Measurements from ENCODE around the gene GPR171.

Gene GPR171

DNA sequence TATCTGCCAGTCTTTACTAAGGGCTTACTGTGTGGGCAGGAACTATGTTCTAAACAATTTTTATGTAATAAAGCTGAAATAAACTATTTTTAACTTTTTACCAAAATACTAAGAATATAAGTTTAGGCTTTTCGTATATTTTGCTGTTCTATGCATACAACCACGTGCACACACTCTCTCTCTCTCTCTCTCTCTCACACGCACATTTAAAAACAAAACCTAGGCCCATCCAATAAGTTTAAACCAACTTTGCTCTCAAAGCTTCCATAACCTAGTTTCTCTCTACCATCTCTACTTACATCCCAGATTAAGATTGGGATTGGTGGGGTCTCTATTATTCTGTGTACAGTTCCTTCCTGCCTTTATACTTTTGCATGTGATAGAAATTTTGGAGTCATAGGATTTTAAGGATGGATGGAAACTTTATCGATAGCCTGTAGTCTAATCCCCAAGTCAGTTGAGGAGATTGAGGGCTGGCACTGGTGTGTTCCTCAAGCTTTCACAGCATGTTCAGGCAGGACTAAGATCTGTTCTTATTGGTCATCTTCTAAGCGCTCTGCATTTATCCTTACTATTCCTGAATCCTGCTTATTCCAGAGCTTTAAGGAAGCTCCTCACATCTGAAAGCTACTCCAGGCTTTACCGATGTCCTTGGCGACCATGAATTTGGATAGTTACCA, 1.8 kb downstream of the GPR171 start:
- no peak for TF ChIP-seq EZH2 (optimal IDR thresholded peaks at IDR 0.05; ENCODE audit: low read depth, low read length)
- TF ChIP-seq, protein P1, sequence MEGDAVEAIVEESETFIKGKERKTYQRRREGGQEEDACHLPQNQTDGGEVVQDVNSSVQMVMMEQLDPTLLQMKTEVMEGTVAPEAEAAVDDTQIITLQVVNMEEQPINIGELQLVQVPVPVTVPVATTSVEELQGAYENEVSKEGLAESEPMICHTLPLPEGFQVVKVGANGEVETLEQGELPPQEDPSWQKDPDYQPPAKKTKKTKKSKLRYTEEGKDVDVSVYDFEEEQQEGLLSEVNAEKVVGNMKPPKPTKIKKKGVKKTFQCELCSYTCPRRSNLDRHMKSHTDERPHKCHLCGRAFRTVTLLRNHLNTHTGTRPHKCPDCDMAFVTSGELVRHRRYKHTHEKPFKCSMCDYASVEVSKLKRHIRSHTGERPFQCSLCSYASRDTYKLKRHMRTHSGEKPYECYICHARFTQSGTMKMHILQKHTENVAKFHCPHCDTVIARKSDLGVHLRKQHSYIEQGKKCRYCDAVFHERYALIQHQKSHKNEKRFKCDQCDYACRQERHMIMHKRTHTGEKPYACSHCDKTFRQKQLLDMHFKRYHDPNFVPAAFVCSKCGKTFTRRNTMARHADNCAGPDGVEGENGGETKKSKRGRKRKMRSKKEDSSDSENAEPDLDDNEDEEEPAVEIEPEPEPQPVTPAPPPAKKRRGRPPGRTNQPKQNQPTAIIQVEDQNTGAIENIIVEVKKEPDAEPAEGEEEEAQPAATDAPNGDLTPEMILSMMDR (IDR thresholded peaks at IDR 0.05; ENCODE audit: low read length), result no peak
- no peak for TF ChIP-seq EZH2phosphoT487 (IDR thresholded peaks at IDR 0.05; ENCODE audit: low read length)
- H3K4me2 ChIP-seq (ENCODE audit: low read depth, low read length), result no peak overlapping the region

GRCh38 chr3:151200586-151200985, 2.4 kb downstream of the GPR171 start:
- no peaks in the 10 kb centered on the region for H3K27me3 ChIP-seq (replicated peaks; ENCODE audit: insufficient read depth, low read length)
- H3K4me1 ChIP-seq (ENCODE audit: low read length), result peaks cover 7% of the 10 kb centered on the region; the same call in 1 of the 2 replicates
- TF ChIP-seq EZH2 (optimal IDR thresholded peaks at IDR 0.05; ENCODE audit: low read depth, low read length) (no peak), EZH2phosphoT487 (IDR thresholded peaks at IDR 0.05; ENCODE audit: low read length) (no peak)
- TF ChIP-seq, protein P1 (IDR thresholded peaks at IDR 0.05; ENCODE audit: low read length), result no peak

More for the DNA sequence above, 1.8 kb downstream of the GPR171 start:
- no peaks in the 10 kb centered on the region for H3K36me3 ChIP-seq (replicated peaks; ENCODE audit: insufficient read depth, low read length)
- no peaks in the 10 kb centered on the region for H3K9me3 ChIP-seq (replicated peaks; ENCODE audit: insufficient read depth, low read length)
- H3K27me3 ChIP-seq (replicated peaks; ENCODE audit: insufficient read depth, low read length), result no peaks in the 10 kb centered on the region
- no peaks in the 10 kb centered on the region for H3K79me2 ChIP-seq (ENCODE audit: low read length)
- H3K9me2 ChIP-seq (replicated peaks; ENCODE audit: insufficient read depth, low read length), result no peaks in the 10 kb centered on the region
- H2AFZ ChIP-seq (ENCODE audit: low read length), result no peak overlapping the region
- no peak overlapping the region for H3K9ac ChIP-seq (ENCODE audit: low read length)
- H4K20me1 ChIP-seq (ENCODE audit: insufficient read depth, low read length), result no peaks in the 10 kb centered on the region
- H3K4me3 ChIP-seq (ENCODE audit: low read length), result no peak overlapping the region
- no peak for DNase-seq
- no peak overlapping the region for H3K27ac ChIP-seq (ENCODE audit: low read length)
- peaks cover 7% of the 10 kb centered on the region; the same call in 1 of the 2 replicates for H3K4me1 ChIP-seq (ENCODE audit: low read length)
- peaks cover 5% of the 10 kb centered on the region; the same call in 1 of the 2 replicates for H3F3A ChIP-seq (ENCODE audit: insufficient read depth, low read length)

DNA sequence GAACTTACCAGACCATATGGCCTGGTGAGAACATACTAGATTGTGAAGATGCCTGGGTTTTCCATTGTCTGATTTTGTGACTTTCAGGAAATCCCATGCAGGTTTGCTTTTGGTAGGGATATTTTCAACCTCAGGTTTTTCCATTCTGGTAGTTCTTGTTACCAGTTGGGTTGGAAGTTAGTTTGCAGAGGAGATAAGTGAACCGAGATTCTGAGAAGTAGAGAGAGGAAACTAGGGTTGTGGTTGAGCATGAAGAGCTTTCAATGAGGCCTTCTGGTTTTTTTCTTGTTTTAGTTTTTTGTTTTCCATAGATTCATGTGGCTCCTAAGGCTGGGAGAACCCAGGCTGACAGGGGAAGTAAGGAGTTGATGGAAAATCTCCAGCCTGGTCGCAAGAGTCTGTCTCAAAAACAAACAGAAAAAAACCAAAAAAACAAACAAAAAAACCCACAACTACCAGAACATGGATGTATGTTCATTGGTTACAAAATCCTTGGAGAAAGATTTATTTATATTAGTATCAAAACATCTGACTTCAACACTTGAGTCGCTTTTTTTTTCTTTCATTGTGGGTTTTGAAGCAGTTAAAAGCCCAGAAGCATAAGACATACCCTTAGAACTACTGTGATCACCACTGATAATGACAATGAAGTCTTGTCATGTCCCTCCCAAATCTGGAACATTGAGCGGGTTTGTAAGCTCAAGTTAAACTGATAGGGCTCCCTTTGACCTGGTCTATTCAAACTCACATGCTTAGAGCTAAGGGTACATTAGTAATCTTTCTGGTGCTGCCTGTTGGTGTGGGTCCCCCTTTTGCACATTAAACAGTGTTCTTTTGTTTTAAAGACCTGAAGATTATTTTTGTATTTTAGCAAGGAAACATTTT, 3.2 kb downstream of the GPR171 start:
- peaks cover 7% of the 10 kb centered on the region; the same call in 1 of the 2 replicates for H3K4me1 ChIP-seq (ENCODE audit: low read length)
- DNase-seq, result no peak
- H4K20me1 ChIP-seq (ENCODE audit: insufficient read depth, low read length), result no peaks in the 10 kb centered on the region
- H3K27me3 ChIP-seq (replicated peaks; ENCODE audit: insufficient read depth, low read length), result no peaks in the 10 kb centered on the region
- H2AFZ ChIP-seq (ENCODE audit: low read length), result no peak overlapping the region
- H3F3A ChIP-seq (ENCODE audit: insufficient read depth, low read length), result peaks cover 5% of the 10 kb centered on the region; the same call in 1 of the 2 replicates
- H3K9me3 ChIP-seq (replicated peaks; ENCODE audit: insufficient read depth, low read length), result no peaks in the 10 kb centered on the region
- H3K36me3 ChIP-seq (replicated peaks; ENCODE audit: insufficient read depth, low read length), result no peaks in the 10 kb centered on the region
- no peaks in the 10 kb centered on the region for H3K79me2 ChIP-seq (ENCODE audit: low read length)
- TF ChIP-seq, protein P1 (IDR thresholded peaks at IDR 0.05; ENCODE audit: low read length), result no peak
- TF ChIP-seq EZH2phosphoT487 (IDR thresholded peaks at IDR 0.05; ENCODE audit: low read length), result no peak
- no peak for TF ChIP-seq EZH2 (optimal IDR thresholded peaks at IDR 0.05; ENCODE audit: low read depth, low read length)
- no peak overlapping the region for H3K4me2 ChIP-seq (ENCODE audit: low read depth, low read length)
- H3K9ac ChIP-seq (ENCODE audit: low read length), result no peak overlapping the region
- no peaks in the 10 kb centered on the region for H3K9me2 ChIP-seq (replicated peaks; ENCODE audit: insufficient read depth, low read length)
- H3K4me3 ChIP-seq (ENCODE audit: low read length), result no peak overlapping the region
- H3K27ac ChIP-seq (ENCODE audit: low read length), result no peak overlapping the region

More at GRCh38 chr3:151200586-151200985, 2.4 kb downstream of the GPR171 start:
- no peak for DNase-seq
- Histone ChIP-seq H2AFZ (ENCODE audit: low read length) (no peak overlapping the region), H3K9me3 (replicated peaks; ENCODE audit: insufficient read depth, low read length) (no peaks in the 10 kb centered on the region), H4K20me1 (ENCODE audit: insufficient read depth, low read length) (no peaks in the 10 kb centered on the region), H3F3A (ENCODE audit: insufficient read depth, low read length) (peaks cover 5% of the 10 kb centered on the region; the same call in 1 of the 2 replicates), H3K4me2 (ENCODE audit: low read depth, low read length) (no peak overlapping the region), H3K27ac (ENCODE audit: low read length) (no peak overlapping the region), H3K4me3 (ENCODE audit: low read length) (no peak overlapping the region), H3K79me2 (ENCODE audit: low read length) (no peaks in the 10 kb centered on the region), H3K36me3 (replicated peaks; ENCODE audit: insufficient read depth, low read length) (no peaks in the 10 kb centered on the region), H3K9ac (ENCODE audit: low read length) (no peak overlapping the region), H3K9me2 (replicated peaks; ENCODE audit: insufficient read depth, low read length) (no peaks in the 10 kb centered on the region)

Measured in MM.1S (cell line).